IMR-90 (cell line): Measurements from ENCODE around the gene LTF. TPM values are rescaled to one million over a fixed set of nuclear protein-coding genes. Genes with fewer than 3 reads are reported as not detected.

Experiments
- ATAC-seq: fragments of 200-7000 bp; cut with Tn5 transposase; 2 replicates; pipeline ENCODE4 v1.9.1; 2020; ENCODE audit warnings: low read depth, mild to moderate bottlenecking, moderate library complexity
- BruUV-seq: library from RNA; stranded (reverse); fragments of 400-500 nt; replicated peaks from 2 replicates; lab custom pipeline; 2021; lab: Mats Ljungman, UMichigan
- CTCF ChIA-PET: fragments of 300-600 bp; formaldehyde crosslinking; extraction: SDS; loops from one replicate; lab custom pipeline; 2021; ENCODE audit warnings: antibody characterized with exemption; lab: Yijun Ruan, JAX
- POLR2A ChIA-PET: fragments of 300-600 bp; sonication (Branson Sonifier 250); formaldehyde crosslinking; loops from one replicate; lab custom pipeline; 2022; ENCODE audit warnings: antibody characterized with exemption; ENCODE audit not compliant: unreplicated experiment; lab: Charles Lee
- DNase-seq: peaks from one replicate; pipeline ENCODE4 v3.0.0; 2013
- H2AFZ ChIP-seq: replicated peaks from 2 replicates; pipeline ENCODE3; 2013; ENCODE audit warnings: low read length, mild to moderate bottlenecking; ENCODE audit not compliant: poor library complexity
- H2AK5ac ChIP-seq: 2 replicates; pipeline ENCODE4 v1.6.1; 2013; ENCODE audit warnings: low read depth, low read length, inconsistent platforms
- H2AK9ac ChIP-seq: replicated peaks from 2 replicates; pipeline ENCODE3; 2013; ENCODE audit warnings: mild to moderate bottlenecking, low read depth, low read length, moderate library complexity; ENCODE audit not compliant: poor library complexity
- H2BK120ac ChIP-seq: 2 replicates; pipeline ENCODE4 v1.6.1; 2013; ENCODE audit warnings: low read depth, low read length, inconsistent platforms
- H2BK15ac ChIP-seq: 3 replicates; pipeline ENCODE4 v1.6.1; 2013; ENCODE audit warnings: low read depth, low read length, inconsistent platforms
- H2BK20ac ChIP-seq: 2 replicates; pipeline ENCODE4 v1.6.1; 2013; ENCODE audit warnings: low read depth, mild to moderate bottlenecking, inconsistent platforms, low read length, moderate library complexity
- H2BK5ac ChIP-seq: 2 replicates; pipeline ENCODE4 v1.6.1; 2013; ENCODE audit warnings: mild to moderate bottlenecking, low read depth, low read length, inconsistent platforms; ENCODE audit not compliant: poor library complexity, severe bottlenecking
- H3K14ac ChIP-seq: replicated peaks from 2 replicates; pipeline ENCODE4 v1.6.1; 2013; ENCODE audit warnings: low read depth, low read length, inconsistent platforms
- H3K18ac ChIP-seq: 2 replicates; pipeline ENCODE4 v1.6.1; 2013; ENCODE audit warnings: low read depth, low read length, control low read depth
- H3K23ac ChIP-seq: 2 replicates; pipeline ENCODE4 v1.6.1; 2013; ENCODE audit warnings: low read depth, low read length, inconsistent platforms
- H3K27ac ChIP-seq: 2 replicates; pipeline ENCODE4 v1.5.1; 2013; ENCODE audit warnings: mild to moderate bottlenecking, control low read depth, low read length; ENCODE audit not compliant: insufficient read depth
- H3K27me3 ChIP-seq: 2 replicates; pipeline ENCODE4 v1.6.1; 2013; ENCODE audit warnings: low read length; ENCODE audit not compliant: control insufficient read depth, insufficient read depth
- H3K36me3 ChIP-seq: 2 replicates; pipeline ENCODE4 v1.6.1; 2013; ENCODE audit warnings: low read length, mixed read lengths; ENCODE audit not compliant: control insufficient read depth, insufficient read depth
- H3K4ac ChIP-seq: 2 replicates; pipeline ENCODE4 v1.6.1; 2013; ENCODE audit warnings: low read depth, low read length, inconsistent platforms
- H3K4me1 ChIP-seq: 2 replicates; pipeline ENCODE4 v1.6.1; 2013; ENCODE audit warnings: low read length, mixed read lengths; ENCODE audit not compliant: control insufficient read depth, insufficient read depth
- H3K4me2 ChIP-seq: 2 replicates; pipeline ENCODE4 v1.6.1; 2013; ENCODE audit warnings: low read depth, mild to moderate bottlenecking, control low read depth, low read length, moderate library complexity
- H3K4me3 ChIP-seq: 2 replicates; pipeline ENCODE4 v1.5.1; 2013; ENCODE audit warnings: low read depth, mild to moderate bottlenecking, control low read depth, low read length, moderate library complexity; ENCODE audit not compliant: insufficient read depth
- H3K56ac ChIP-seq: 2 replicates; pipeline ENCODE4 v1.6.1; 2013; ENCODE audit warnings: low read length, inconsistent platforms; ENCODE audit not compliant: insufficient read depth; ENCODE audit errors: extremely low read depth
- H3K79me1 ChIP-seq, 2 experiments: 2 replicates each; pipeline ENCODE4 v1.6.1; 2013; ENCODE audit warnings: low read length in 2 of 2, inconsistent platforms in 1 of 2, low read depth in 1 of 2
- H3K9ac ChIP-seq: 2 replicates; pipeline ENCODE4 v1.6.1; 2013; ENCODE audit warnings: low read depth, low read length, control low read depth
- H3K9me1 ChIP-seq: 2 replicates; pipeline ENCODE4 v1.6.1; 2013; ENCODE audit warnings: low read length, inconsistent platforms; ENCODE audit not compliant: insufficient read depth
- H3K9me3 ChIP-seq: 2 replicates; pipeline ENCODE4 v1.6.1; 2013; ENCODE audit warnings: low read length; ENCODE audit not compliant: control insufficient read depth, insufficient read depth
- H4K20me1 ChIP-seq: 2 replicates; pipeline ENCODE4 v1.6.1; 2013; ENCODE audit warnings: low read length, inconsistent platforms; ENCODE audit not compliant: insufficient read depth
- H4K5ac ChIP-seq: 2 replicates; pipeline ENCODE4 v1.6.1; 2013; ENCODE audit warnings: mild to moderate bottlenecking, low read depth, low read length, control low read depth
- H4K8ac ChIP-seq, 2 experiments: 2 replicates each; pipeline ENCODE4 v1.6.1; 2013; ENCODE audit warnings: low read depth in 2 of 2, low read length in 2 of 2, control low read depth in 1 of 2, inconsistent platforms in 1 of 2
- H4K91ac ChIP-seq: 2 replicates; pipeline ENCODE4 v1.6.1; 2013; ENCODE audit warnings: low read depth, low read length, inconsistent platforms; ENCODE audit not compliant: insufficient read depth
- BHLHE40 ChIP-seq: fragments of 150-350 bp; IDR thresholded peaks from 2 replicates; pipeline ENCODE4 v1.6.1; 2016; ENCODE audit warnings: mild to moderate bottlenecking, low read depth, low read length
- CEBPB ChIP-seq: IDR thresholded peaks from 2 replicates; pipeline ENCODE4 v1.6.1; 2012; ENCODE audit warnings: low read depth, low read length, improper control_type of control experiment
- CHD1 ChIP-seq: IDR thresholded peaks from 2 replicates; pipeline ENCODE4 v1.6.1; 2012; ENCODE audit warnings: low read depth, low read length, improper control_type of control experiment
- CTCF ChIP-seq: conservative IDR thresholded peaks from 2 replicates; pipeline ENCODE4 v1.5.1; 2012; ENCODE audit warnings: mild to moderate bottlenecking, low read depth, low read length, improper control_type of control experiment
- ELK1 ChIP-seq: fragments of 150-350 bp; IDR thresholded peaks from 2 replicates; pipeline ENCODE4 v1.6.1; 2016; ENCODE audit warnings: low read depth, mild to moderate bottlenecking, low read length, moderate library complexity, borderline replicate concordance
- FOS ChIP-seq: fragments of 150-350 bp; IDR thresholded peaks from 2 replicates; pipeline ENCODE4 v1.6.1; 2016; ENCODE audit warnings: low read depth, low read length
- MAZ ChIP-seq: IDR thresholded peaks from 2 replicates; pipeline ENCODE4 v1.6.1; 2012; ENCODE audit warnings: low read depth, mild to moderate bottlenecking, low read length, improper control_type of control experiment, moderate library complexity, borderline replicate concordance
- MXI1 ChIP-seq: IDR thresholded peaks from 2 replicates; pipeline ENCODE4 v1.6.1; 2012; ENCODE audit warnings: low read depth, mild to moderate bottlenecking, low read length, moderate library complexity, borderline replicate concordance
- NFE2L2 ChIP-seq: fragments of 150-350 bp; IDR thresholded peaks from 2 replicates; pipeline ENCODE4 v1.6.1; 2016; ENCODE audit warnings: low read depth, mild to moderate bottlenecking, low read length
- POLR2A ChIP-seq: IDR thresholded peaks from 2 replicates; pipeline ENCODE4 v1.6.1; 2012; ENCODE audit warnings: mild to moderate bottlenecking, low read depth, low read length
- RAD21 ChIP-seq: IDR thresholded peaks from 2 replicates; pipeline ENCODE4 v1.6.1; 2012; ENCODE audit warnings: low read length, improper control_type of control experiment
- RCOR1 ChIP-seq: IDR thresholded peaks from 2 replicates; pipeline ENCODE4 v1.6.1; 2012; ENCODE audit warnings: mild to moderate bottlenecking, low read length, improper control_type of control experiment; ENCODE audit not compliant: insufficient replicate concordance
- RFX5 ChIP-seq: IDR thresholded peaks from 2 replicates; pipeline ENCODE4 v1.8.0; 2012; ENCODE audit warnings: low read depth, mild to moderate bottlenecking, low read length, moderate library complexity
- SMC3 ChIP-seq: fragments of 150-350 bp; IDR thresholded peaks from 2 replicates; pipeline ENCODE4 v1.6.1; 2016; ENCODE audit warnings: low read depth, mild to moderate bottlenecking, antibody characterized with exemption, low read length, moderate library complexity
- USF2 ChIP-seq: fragments of 150-350 bp; IDR thresholded peaks from 2 replicates; pipeline ENCODE4 v1.6.1; 2017; ENCODE audit warnings: mild to moderate bottlenecking, antibody characterized with exemption, low read length, low read depth
- WGBS, 2 experiments: methylation state at CpG; one replicate each; pipeline versions ENCODE4 v1.1.5 to v1.1.7; 2013; ENCODE audit warnings: missing lambda C conversion rate in 2 of 2; ENCODE audit not compliant: insufficient read length in 1 of 2; ENCODE audit errors: extremely low coverage in 2 of 2; 5-methylcytosine and 5-hydroxymethylcytosine counted together
- dilution Hi-C: fragments of 300-500 bp; cut with HindIII; formaldehyde crosslinking; loops from one replicate; pipeline ENCODE4 v1.14.3; 2018; ENCODE audit warnings: low sequenced_read_pairs; ENCODE audit not compliant: unreplicated experiment
- in situ Hi-C: fragments of 300-500 bp; cut with MboI; formaldehyde crosslinking; loops from 3 replicates; pipeline ENCODE4 v1.14.3; 2019; ENCODE audit warnings: low sequenced_read_pairs, inconsistent platforms, mixed read lengths
- intact Hi-C: fragments of 100-400 bp; cut with micrococcal nuclease; formaldehyde crosslinking; loops from 2 replicates; pipeline ENCODE4 v1.10.0; 2022
- polyA plus RNA-seq, 3 experiments: library from polyadenylated mRNA; depleted of rRNA; stranded (reverse); fragments of >200 nt; gene quantifications; 2 replicates each; pipeline ENCODE4 v1.2.3, GENCODE V29; 2012; ENCODE audit warnings: low replicate concordance in 1 of 3
- total RNA-seq: library from RNA; depleted of rRNA; stranded (reverse); fragments of >200 nt; gene quantifications from 2 replicates; pipeline ENCODE4 v1.2.3, GENCODE V29; 2012

The LTF gene
- total and polyA plus RNA-seq, 2 of the 4 experiments (the other 2 are of a cell fraction): not detected

GRCh38 chr3:46447228-46447985, 17.3 kb downstream of the LTF start:
- Histone ChIP-seq H2BK120ac (no peak overlapping the region), H3K4ac (no peak overlapping the region), H3K23ac (no peak overlapping the region), H3K14ac (no peak overlapping the region), H3K9me1 (no peaks in the 10 kb centered on the region), H2AK5ac (no peak overlapping the region), H3K27ac (no peak overlapping the region), H2AK9ac (no peak overlapping the region), H3K79me1 (no peaks in the 10 kb centered on the region), H3K9me3 (peaks cover 2% of the 10 kb centered on the region; the same call in 1 of the 2 replicates), H3K4me2 (no peak overlapping the region), H3K4me3 (no peak overlapping the region), H3K56ac (no peak overlapping the region), H4K20me1 (no peaks in the 10 kb centered on the region), H3K4me1 (no peaks in the 10 kb centered on the region), H4K5ac (no peak overlapping the region), H3K27me3 (peaks cover 47% of the 10 kb centered on the region), H4K8ac (no peak overlapping the region), H4K91ac (no peak overlapping the region), H2BK15ac (no peak overlapping the region), H2AFZ (no peak overlapping the region), H3K36me3 (no peaks in the 10 kb centered on the region), H2BK20ac (no peak overlapping the region), H3K9ac (no peak overlapping the region), H3K18ac (no peak overlapping the region), H2BK5ac (no peak overlapping the region)
- dilution Hi-C loops: no loop called here
- intact Hi-C loops: no loop called here
- no TSS peak for BruUV-seq
- CTCF ChIA-PET: no interaction called here
- WGBS, 2 experiments: 100% methylated on average over 1 of the region's 5 CpGs; no CpG with 5 or more reads in 1 of the 2 experiments
- in situ Hi-C loops: no loop called here
- no peak for ATAC-seq
- POLR2A ChIA-PET: no interaction called here
- no peak for DNase-seq
- TF ChIP-seq BHLHE40 (no peak), ELK1 (no peak), SMC3 (no peak), FOS (no peak), CHD1 (no peak), MAZ (no peak), CTCF (no peak), RFX5 (no peak), POLR2A (no peak), RCOR1 (no peak), CEBPB (no peak), RAD21 (no peak), USF2 (no peak), MXI1 (no peak), NFE2L2 (no peak)
